NT2/D1 (cell line): ENCODE measurements around the gene PELI3.

Experiments used
- SUZ12 ChIP-seq: IDR thresholded peaks from 2 replicates; pipeline ENCODE4 v1.6.1; 2011; ENCODE audit not compliant: insufficient read length, insufficient read depth; ENCODE audit errors: extremely low read depth
- ZNF274 ChIP-seq: IDR thresholded peaks from 2 replicates; pipeline ENCODE4 v1.6.1; 2011; ENCODE audit warnings: mild to moderate bottlenecking, low read depth, low read length

GRCh38 chr11:66437979-66438503, 28.7 kb upstream of the PELI3 start:
- TF ChIP-seq ZNF274: no peak
- TF ChIP-seq SUZ12: no peak
